Ovary (tissue), 3 donors: ENCODE data around the gene DTWD2.

Experiments used
- CTCF ChIP-seq, 3 donors: fragments of 450-650 bp in 2 of 3; fragments of 200-600 bp in 1 of 3; IDR thresholded peaks; one replicate each; pipeline versions ENCODE4 v1.5.1 to v1.8.0; 2016 to 2022; ENCODE audit warnings: antibody characterized with exemption in 3 of 3, mild to moderate bottlenecking in 1 of 3
- EP300 ChIP-seq: sonication (generic); formaldehyde crosslinking; IDR thresholded peaks from one replicate; pipeline ENCODE4 v1.6.1; 2017; ENCODE audit warnings: antibody characterized with exemption
- donor health status: DM: no; HTN: no; CAD: no.

GRCh38 chr5:119016125-119016774 is 27.9 kb upstream of the DTWD2 start:
- TF ChIP-seq EP300, result no peak
- no peak for TF ChIP-seq CTCF (IDR thresholded peaks at IDR 0.05)
